Stimulated activated CD8-positive, alpha-beta memory T cell treated with anti-CD3 and anti-CD28 coated beads, Interleukin-12 subunit alpha, Interleukin-12 subunit beta, amount 100 ng/mL, for 24 hours (primary cell): ENCODE measurements around the gene LRFN4.

Experiments used
- DNase-seq: peaks from one replicate; pipeline ENCODE4 v3.0.0-alpha.2; 2020; ENCODE audit errors: extremely low read depth

The LRFN4 gene

DNA sequence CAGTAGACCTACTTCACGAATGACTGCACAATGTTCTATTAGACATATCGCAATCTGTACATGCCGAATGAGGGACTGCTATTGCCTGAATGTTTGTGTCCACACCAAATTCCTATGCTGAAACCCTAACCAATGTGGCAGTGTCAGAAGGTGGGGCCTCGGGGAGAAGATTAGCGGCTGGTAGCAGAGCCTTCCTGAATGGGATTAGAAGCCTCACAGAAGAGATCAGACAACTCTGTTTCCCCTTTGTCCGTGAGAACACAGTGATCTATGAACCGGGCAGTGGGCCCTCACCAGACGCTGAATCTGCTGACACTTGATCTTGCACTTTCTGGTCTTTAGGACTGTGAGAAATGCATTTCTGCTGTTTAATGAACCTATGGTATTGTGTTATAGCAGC is 33.1 kb downstream of the LRFN4 start:
- no peak for DNase-seq

GRCh38 chr11:66891851-66892660 is 35.2 kb downstream of the LRFN4 start:
- DNase-seq: peak; percentile 11

DNA sequence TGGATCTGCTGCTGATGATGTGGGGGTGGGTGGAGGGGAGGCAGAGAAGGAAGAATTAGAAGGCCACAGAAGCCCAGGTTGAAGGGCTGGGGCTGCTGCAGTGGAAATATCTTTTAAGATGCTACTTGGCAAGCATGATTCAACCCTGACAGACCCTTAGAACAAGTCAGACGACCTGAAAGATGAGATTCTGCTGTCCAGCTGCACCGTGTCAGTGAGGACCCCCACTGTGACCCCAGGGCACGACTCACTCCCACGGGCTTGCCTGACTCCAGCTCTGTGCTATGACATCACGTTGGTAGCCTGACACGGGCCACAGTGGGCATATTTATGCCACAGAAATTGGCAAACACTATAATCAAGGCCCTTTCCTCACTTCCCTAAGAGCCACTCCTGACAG is 36.0 kb downstream of the LRFN4 start:
- DNase-seq: no peak

DNA sequence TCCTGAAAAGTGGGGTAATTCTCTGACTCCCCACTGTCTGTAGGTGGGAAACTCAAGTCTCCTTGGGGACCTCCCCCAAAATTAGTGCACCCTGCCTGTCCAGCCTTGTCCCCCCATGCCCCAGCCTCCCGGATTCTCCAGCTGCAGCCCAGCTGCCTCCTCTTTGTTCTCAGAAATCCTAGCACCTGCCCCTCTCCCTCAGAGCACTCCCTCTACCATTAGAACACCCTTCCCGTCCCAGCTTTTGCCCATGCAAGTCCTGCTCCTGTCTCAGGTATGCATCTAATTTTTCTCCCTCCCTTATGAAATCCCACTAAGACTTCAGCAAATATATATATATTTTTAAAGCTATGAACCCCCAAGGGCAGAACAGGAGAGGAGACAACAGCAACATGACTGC is 37.3 kb downstream of the LRFN4 start:
- DNase-seq: no peak

GRCh38 chr11:66901964-66902390 is 45.1 kb downstream of the LRFN4 start:
- no peak for DNase-seq

GRCh38 chr11:66902486-66903177 is 45.8 kb downstream of the LRFN4 start:
- DNase-seq: no peak

- no peak for DNase-seq
These were observed 47.2 kb downstream of the LRFN4 start for GRCh38 chr11:66904055-66904454.

DNA sequence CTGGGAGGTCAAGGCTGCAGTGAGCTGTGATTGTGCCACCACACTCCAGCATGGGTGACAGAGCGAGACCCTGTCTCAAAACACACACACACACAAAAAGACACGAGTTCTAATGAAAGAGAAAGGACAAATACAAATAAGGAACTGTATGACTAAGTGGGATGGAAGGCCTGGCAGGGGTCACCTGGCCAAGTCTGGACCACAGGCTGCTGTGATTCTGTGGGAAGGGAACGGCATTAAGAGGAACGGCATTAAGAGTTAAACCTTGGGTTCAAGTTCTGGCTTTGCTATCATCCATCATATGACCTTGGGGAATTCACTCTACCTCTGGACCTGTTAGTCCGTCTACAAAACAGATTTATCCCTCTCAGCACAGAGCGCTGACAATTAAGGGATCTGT is 47.7 kb downstream of the LRFN4 start:
- no peak for DNase-seq

- no peak for DNase-seq
These were observed 48.2 kb downstream of the LRFN4 start for GRCh38 chr11:66904981-66905521.

DNA sequence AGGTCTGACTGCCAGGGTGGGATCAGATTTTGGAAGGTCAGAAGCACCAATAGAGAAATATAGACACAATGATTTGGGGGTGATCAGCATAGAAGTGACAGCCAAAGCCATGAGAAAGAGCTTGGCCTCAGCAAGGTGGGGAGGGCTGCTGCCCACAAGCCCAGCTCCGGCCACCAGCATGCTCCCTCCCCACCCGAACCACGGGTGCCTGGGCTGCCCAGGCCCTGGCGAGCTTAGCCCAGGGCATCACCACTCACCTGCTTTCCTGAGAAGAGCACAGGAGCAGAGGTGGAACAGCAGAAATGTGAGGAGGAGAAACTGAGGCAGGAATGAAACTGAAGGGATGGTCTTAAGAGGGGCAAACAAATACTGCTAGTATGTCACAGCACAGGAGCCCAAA is 48.8 kb downstream of the LRFN4 start:
- no peak for DNase-seq

- DNase-seq: no peak
These were observed 49.3 kb downstream of the LRFN4 start for GRCh38 chr11:66906061-66906733.

DNA sequence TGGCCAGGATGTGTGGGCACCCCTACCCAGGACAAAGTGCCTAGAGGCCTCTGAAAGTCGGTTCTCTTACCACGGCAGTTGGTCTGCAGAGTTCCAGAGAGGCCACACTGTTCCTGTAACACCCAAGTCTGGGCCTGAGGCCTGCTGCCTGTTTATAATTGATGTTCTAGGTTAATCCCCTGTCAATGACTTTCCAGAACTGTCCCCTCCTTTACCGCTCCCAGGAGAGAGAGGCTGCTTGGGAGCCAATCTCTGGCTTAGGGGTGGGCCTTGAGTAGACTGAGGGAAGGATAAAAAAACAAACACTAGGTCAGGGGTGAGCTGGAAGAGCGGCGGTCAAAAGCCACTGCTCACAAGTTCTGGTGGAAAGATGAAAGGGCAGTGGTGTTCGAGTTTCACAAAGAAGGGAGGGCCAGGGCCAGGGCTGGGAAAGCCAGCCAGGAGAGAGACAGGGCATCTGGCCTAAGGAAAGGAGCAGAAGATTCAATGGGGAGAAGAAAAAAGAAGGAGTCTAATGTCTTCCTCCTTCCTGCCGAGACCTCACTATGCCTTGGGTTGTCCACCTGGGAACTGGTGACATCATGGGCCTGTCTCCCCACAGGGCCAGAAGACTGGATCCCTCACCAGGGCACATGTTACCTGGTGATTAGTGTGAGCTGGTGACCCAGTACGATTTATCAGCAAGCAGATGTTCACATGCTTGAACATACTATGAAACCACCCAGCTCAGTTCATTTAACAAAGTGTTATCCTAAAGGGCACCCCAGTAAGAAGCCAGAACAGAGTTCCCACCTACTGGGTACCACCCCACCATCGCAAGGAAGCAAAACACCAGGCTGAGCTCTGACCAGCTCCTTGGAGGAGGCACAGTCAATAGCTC is 51.1 kb downstream of the LRFN4 start:
- DNase-seq: no peak

DNA sequence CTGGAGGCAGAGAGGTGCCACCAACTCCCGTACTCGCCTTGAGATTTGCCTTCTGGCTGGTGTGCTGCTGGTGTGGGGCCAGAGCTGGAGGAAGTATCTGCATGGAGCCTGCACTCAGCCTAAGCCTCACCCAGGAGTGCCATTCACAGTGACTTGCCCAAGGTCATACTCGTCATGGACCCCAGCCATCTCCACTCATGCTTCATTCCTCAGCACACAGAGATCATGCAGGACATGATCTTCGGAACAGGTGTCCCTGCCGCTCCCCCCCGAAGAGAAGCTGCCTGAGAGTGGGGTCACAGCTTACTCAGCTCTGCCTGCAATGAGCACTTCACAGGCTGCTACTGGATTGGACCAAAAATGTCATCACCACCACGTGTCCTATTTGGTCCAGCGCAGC is 52.3 kb downstream of the LRFN4 start:
- no peak for DNase-seq

DNA sequence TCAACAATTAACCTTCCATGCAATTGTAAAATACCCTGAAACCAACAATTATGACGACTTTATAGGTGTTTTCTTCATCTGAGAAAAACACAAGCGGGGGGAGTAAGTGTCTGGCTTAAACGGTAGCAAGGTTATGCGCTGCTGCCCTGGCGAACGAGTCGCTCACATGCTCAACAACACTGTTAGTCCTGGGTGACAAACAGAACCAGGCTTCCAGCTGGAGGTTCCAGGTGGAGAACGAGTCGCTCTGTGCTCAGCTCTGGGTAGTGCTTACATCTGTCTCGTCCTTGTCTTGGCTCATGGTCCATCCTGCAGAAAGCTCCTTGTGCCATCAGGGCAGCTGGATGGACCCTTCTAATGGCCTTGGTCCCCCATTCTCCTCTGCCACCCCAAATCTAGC is 53.2 kb downstream of the LRFN4 start:
- DNase-seq: no peak
